NCI-H1694 treated with DMSO at 0.1 percent for 48 hours (cell line): ENCODE results near the gene ANKRD12.

ENCODE experiments used
- DNase-seq: peaks from one replicate; lab custom pipeline; 2025; lab: John Stamatoyannopoulos, UW

Gene ANKRD12

GRCh38 chr18:9106800-9107584 lies 29.6 kb upstream of the ANKRD12 start:
- no peak for DNase-seq

GRCh38 chr18:9108911-9109310 lies 27.7 kb upstream of the ANKRD12 start:
- DNase-seq, result no peak

GRCh38 chr18:9109523-9109922 lies 27.1 kb upstream of the ANKRD12 start:
- no peak for DNase-seq

GRCh38 chr18:9113468-9114149 lies 23.0 kb upstream of the ANKRD12 start:
- DNase-seq, result no peak

- no peak for DNase-seq
Measured at GRCh38 chr18:9115984-9116383, 20.6 kb upstream of the ANKRD12 start.

GRCh38 chr18:9117980-9118841 lies 18.4 kb upstream of the ANKRD12 start:
- no peak for DNase-seq

- DNase-seq, result no peak
Measured at GRCh38 chr18:9120796-9121195, 15.8 kb upstream of the ANKRD12 start.

- DNase-seq, result no peak
Measured at GRCh38 chr18:9123520-9123919, 13.1 kb upstream of the ANKRD12 start.

GRCh38 chr18:9124824-9125223 lies 11.8 kb upstream of the ANKRD12 start:
- DNase-seq, result no peak

- no peak for DNase-seq
Measured at GRCh38 chr18:9126337-9126736, 10.2 kb upstream of the ANKRD12 start.

GRCh38 chr18:9130195-9130594 lies 6.4 kb upstream of the ANKRD12 start:
- no peak for DNase-seq

- DNase-seq, result no peak
Measured at GRCh38 chr18:9130806-9131205, 5.8 kb upstream of the ANKRD12 start.

- no peak for DNase-seq
Measured at GRCh38 chr18:9132628-9133027, 4.0 kb upstream of the ANKRD12 start.

- DNase-seq, result no peak
Measured at GRCh38 chr18:9133225-9133624, 3.4 kb upstream of the ANKRD12 start.

- peak; percentile 17 for DNase-seq
Measured at GRCh38 chr18:9135081-9135911, 1.3 kb upstream of the ANKRD12 start.

GRCh38 chr18:9135912-9136314 lies 668 bp upstream of the ANKRD12 start:
- no peak for DNase-seq

- DNase-seq, result peak; percentile 8
Measured at GRCh38 chr18:9137168-9138066, 836 bp downstream of the ANKRD12 start.

- DNase-seq, result no peak
Measured at GRCh38 chr18:9139400-9140039, 2.9 kb downstream of the ANKRD12 start.

GRCh38 chr18:9140381-9140780 lies 3.8 kb downstream of the ANKRD12 start:
- DNase-seq, result no peak

GRCh38 chr18:9140984-9141383 lies 4.4 kb downstream of the ANKRD12 start:
- DNase-seq, result no peak
